Right kidney (tissue), 1 donor: ENCODE measurements around the gene PIAS2.
"Not testable (repeated sequence)": the region's sequence is repeated elsewhere in the genome, so short reads cannot be mapped to it uniquely, and the experiment has no call there.

Experiments
- DNase-seq: peaks from one replicate; pipeline ENCODE4 v3.0.0-alpha.2; 2016

Gene PIAS2

DNA sequence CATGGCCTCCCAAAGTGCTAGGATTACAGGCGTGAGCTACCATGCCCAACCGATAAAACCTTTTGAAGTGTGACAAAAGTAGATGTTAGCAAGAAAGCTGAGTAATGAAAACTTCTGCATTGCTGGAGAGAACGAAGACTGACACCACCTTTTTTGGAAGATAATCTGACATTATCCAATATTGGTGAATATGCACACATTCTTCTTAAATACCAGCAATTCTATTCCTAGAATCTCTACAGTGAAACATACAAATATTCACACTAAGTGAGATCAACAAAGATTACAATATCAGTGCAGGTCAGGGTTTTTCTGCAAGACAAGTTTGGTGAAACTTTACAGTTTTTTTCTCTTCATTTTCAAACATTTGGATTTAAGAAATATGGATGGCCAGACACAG is 7.8 kb downstream of the PIAS2 start:
- no peak for DNase-seq

DNA sequence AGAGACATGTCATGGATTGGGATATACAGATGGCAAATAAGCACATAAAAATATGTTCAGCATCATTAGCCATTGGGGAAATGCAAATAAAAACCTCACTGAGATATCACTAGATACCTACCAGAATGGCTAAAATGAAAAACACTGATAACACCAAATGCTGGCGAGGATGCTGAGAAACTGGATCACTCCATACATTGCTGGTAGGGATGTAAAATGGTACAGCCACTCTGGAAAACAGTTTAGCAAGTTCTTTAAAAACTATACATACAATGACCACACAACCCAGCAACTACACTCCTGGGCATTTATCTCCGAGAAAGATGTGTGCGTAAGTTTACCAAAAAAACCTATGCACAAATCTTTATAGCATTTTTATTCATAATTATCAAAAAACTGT is 13.9 kb downstream of the PIAS2 start:
- no peak for DNase-seq

DNA sequence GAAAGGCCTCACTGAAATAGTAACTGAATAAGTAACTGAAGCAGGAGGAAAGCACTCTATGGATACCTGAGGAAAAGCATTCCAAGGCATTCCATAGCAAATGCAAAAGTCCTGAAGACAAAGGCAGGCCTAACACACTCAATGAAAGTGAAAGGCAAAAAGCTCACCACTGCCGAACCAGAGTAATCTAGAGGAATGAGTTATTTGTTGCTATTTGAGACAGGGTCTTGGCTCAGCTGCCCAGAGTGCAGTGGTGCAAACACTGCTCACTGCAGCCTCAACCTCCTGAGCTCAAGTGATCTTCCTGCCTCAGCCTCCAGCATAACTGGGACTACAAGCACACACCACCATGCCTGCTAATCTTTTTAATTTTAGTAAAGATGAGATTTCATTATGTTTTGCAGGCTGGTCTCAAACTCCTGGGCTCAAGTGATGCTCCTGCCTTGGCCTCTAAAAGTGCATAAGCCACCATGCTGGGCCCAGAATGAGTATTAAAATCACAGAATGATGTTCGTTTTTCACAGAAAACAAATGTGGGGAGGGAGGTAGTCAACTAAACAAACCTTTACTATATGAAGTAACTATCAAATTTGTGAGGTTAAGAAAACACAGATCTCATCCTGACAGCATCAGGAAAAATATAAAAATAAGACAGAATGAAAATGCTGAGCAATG is 17.9 kb downstream of the PIAS2 start:
- DNase-seq = no peak

DNA sequence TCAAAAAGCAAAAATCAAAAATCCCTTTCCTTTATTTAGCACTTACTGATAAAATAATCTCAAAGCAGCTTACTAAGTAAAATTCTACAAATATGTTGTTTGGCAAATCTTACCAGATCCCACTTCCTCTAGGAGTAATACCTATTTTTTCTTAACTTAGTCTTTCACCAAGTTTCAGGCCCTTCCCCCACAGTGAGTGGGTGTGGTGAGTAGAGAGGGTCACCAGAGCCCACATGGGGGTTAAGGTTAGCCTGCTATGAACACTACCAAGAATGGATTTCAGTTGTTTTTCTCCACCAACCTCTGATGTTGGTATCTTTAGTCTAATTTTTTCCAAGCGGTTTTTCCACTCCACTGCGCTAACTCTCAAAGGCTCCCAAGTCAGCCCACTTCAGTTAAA is 23.2 kb downstream of the PIAS2 start:
- no peak for DNase-seq

DNA sequence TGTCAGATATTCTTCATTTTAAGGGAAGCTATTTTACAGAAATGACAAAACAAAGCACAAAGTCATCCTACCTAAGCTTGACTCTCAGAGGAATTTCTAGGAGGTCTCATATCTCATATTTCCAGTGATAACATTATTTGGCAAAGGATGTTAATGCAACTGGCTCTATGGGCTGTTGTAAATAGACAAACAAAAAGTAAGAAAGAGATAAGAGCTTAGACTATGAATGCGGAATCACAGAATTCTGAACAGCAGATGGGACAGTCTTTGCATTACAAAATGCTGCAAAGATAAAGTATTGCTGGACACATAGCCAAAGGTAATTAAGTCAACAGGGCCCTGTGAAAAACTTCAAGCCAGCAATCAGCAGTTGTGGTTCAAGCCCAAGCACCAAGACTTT is 23.9 kb downstream of the PIAS2 start:
- no peak for DNase-seq

DNA sequence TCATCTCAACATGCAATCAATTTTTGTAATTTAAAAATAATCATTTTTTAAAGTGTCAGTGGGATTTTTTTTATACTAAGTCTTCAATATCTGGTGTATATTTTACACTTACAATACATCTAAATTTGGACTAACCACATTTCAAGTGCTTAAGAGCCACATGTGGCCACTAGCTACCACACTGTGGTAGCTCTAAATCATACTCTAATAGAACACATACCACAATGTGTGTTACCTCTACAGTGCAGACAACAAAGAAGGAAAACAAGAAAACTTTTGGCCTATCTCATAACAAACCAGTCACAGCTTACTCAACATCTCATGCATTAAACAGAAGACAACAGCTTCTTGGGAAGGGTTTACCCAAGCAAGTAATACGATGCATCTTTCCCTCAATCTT is 24.5 kb downstream of the PIAS2 start:
- no peak for DNase-seq

DNA sequence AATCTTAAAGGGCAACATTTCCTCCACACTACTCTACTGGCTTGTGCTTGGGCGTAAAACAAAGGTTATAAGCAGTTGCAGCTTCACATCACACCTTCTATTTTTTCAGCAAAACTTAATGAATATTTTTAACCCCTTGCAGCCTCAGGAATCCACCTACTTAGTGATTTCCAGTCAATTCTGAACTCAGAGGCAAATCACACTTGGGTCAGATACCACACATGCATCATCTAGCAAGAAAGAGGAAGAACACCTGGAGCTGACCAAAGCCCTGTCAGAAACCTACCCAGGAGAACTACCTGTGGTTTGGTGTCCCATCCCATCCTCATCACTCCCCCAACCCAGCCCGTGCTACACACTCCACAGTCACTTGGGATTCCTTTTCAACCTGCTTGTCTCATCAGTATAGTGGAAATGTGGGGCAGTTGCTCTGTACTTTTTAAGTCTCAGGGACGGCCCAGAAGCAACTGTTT is 25.5 kb downstream of the PIAS2 start:
- DNase-seq = no peak

DNA sequence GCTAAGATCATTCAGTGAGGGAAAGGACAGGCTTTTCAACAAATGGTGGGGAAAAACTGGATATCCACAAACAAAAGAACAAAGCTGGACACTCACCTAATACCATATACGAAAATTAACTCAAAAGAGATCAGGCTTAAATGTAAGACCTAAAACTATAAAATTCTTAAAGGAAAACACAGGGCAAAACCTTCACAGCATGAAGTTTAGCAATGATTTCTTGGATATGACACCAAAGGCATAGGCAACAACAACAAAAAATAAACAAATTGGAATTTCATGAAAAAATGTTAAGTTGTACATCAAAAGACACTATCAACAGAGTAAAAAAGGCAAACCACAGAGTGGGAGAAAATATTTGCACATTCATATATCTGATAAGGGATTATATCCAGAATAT is 28.3 kb downstream of the PIAS2 start:
- no peak for DNase-seq

DNA sequence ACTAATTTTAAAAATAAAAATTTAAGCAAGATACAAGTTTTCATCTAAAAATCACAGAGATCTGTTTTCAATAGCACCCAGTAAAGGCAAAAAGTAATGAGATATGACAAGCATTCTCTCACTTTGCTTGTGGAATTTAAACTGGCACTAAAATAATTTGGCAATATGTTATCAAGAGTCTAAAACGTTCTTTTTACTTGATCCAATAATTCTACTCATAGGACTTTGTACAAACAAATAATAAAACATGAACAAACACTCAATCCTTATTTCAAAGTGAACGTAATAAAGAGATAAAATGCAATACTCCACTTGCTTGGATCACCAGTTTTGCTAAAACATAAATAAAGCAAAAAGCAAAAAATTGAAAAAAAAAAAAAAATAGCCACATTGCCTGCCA is 30.4 kb downstream of the PIAS2 start:
- no peak for DNase-seq

DNA sequence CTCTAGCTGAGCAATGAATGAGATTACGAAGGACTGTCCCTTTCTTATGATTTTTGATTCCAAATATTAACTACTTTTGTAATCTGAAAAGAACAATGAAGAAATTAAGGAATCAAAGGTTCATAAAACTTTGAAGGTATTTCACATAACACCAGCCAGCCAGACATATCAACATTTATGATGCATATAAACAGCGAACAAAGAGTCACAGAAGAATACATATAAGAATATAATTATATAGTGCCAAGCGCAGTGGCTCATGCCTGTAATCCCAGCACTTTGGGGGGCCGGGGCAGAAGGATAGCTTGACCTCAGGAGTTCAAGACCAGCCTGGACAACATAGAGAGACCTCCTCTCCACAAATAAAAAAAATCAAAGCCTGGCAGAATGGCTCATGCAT is 34.1 kb downstream of the PIAS2 start:
- no peak for DNase-seq

DNA sequence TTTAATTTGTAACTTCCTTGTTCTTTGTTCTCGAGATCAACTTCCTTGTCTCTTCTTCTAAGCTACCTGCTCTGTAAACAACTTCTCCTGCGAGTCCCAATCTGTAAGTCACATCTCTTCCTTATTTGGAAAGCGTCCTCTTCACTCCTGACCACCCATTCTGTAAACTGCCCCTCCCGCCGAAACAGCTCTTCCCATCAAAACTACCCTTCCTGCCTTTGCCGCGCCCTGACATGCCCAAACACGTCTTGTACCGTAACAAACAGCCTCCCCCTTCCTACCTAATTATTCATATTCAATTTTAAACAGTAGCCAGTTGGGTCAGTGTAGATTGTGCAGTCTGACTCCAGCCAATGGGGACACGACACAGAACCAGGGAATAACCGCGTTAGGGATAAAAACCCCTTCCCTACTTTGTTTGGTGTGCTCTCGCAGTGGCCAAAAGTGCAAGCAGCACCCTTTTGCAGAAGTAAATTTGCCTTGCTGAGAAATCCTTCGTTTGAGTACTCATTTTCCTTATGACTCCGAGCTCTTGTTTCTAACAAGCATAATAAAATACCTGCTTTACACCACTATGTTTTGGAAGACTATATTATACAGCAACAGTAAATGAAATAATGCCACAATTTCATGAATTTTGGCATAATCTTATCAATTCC is 39.8 kb downstream of the PIAS2 start:
- no peak for DNase-seq

DNA sequence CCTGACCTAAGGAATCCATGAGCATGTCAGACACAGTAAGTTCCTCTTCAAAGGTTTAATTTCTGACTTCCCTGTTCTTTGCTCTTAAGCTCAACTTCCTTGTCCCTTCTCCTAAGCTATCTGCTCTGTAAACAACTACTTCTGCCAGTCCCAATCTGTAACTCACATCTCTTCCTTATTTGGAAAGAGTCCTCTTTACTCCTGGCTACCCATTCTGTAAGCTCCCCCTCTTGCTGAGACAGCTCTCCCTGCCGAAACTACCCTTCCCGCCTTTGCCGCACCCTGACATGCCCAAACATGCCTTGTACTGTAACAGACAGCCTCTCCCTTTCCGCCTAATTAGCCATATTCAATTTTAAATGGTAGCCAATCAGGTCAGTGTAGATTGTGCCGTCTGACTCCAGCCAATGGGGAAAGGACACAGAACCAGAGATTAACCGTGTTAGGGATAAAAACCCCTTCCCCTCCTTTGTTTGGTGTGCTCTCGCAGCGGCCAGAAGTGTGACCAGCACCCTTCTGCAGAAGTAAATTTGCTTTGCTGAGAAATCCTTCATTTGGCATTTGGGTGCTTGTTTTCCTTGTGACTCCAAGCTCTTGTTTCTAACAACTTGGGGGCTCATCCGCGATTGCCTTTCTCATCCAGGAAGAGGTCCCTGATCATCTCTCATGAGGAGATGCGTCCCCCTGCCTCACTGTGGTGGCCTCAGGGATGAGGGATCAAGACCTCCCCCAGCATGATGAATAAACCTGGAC is 49.0 kb downstream of the PIAS2 start:
- no peak for DNase-seq

DNA sequence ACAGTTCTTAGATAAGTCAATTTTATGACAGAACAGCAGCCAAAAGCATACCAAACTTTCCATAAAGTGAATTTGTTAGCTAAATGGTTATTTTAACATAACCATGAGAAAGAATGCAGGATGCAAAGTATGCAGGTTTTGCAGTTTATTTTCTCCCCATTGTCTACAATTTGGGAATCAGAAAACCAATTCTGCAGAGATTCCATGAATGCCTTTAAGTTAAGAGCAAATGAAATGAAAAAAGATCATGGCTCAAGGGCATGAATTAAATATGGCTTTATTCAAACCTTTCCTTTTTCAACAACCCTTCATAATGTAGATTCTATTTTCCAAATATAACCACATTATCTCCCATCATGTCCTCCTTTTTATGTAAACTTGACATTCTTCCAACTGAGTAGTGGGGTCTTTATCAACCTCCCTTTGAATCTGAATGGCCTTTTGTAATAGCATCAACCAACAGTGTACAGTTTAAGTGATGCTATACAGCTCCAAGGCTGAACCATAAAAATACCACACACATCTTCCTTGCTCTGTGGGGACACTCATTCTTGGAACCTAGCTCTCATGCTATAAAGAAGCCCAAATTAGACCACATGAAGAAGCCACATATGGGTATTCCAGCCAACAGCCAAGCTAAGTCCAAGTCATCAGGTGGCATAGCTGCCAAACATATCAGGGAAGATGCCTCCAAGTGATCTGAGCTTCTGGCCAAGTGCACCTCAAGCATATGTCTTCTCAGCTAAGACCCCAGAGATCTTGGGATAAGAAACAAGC is 49.8 kb downstream of the PIAS2 start:
- no peak for DNase-seq

DNA sequence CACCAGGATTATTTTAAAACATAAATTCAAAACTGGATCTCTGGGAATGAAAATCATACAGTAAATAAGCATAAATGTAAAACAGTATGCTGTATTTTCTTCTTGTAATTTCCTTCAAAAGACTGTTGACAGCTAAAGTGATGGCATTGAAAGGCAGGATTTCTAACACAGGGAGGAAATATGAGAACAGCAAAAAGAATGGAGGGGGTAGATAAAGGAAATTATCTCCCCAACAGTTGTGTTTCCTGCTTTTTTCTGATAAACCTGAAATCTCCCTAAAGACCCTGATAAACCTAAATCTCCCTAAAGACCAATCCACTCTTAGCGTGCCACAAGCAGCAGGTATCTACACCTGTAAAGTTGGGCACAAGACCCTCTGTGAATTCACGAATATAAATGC is 50.8 kb downstream of the PIAS2 start:
- DNase-seq = no peak

DNA sequence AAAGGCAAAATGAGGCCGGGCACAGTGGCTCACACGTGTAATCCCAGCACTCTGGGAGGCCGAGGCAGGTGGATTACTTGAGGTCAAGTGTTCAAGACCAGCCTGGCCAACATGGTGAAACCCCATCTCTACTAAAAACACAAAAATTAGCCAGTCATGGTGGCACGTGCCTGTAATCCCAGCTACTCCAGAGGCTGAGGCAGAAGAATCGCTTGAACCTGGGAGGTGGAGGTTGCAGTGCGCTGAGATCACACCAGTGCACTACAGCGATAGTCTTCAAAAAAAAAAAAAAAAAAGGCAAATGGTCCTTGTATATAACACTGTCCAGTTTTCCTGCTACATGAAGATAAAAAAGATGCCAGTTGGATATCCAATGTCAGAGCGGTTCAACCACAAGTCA is 52.1 kb downstream of the PIAS2 start:
- not testable (repeated sequence) for DNase-seq

DNA sequence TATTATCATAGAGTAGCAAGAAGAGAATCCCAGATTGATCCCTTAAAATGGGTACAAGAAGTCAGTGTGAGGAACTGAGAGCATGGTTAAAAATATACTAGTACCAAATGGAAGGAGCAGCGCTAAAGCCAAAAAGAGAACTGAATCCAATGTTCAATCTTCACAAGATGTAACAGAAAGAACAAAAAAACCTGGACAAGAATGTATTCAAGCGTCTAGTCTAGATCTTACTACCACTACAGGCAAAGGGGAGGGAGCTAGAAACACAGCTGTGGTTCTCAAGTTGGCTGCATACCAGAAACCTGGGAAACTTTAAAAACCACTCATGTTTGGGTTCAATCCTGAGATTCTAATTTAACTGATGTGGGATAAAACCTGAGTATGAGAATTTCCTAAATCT is 57.5 kb downstream of the PIAS2 start:
- DNase-seq = no peak

DNA sequence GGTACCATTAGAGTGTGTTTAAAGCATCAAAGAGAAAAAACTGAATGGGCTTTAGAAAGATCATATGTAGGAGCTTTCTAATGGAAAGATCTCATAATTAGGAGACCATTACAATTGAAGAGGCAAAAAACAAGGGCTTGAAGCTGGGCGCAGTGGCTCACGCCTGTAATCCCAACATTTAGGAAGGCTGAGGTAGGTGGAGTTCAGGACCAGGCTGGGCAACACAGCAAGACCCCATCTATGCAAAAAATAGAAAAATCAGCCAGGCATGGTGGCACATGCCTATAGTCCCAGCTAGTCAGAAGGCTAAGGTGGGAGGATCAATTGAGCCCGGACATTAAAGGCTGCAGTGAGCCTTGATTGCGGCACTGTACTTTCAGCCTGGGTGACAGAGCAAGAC is 59.0 kb downstream of the PIAS2 start:
- DNase-seq = no peak

DNA sequence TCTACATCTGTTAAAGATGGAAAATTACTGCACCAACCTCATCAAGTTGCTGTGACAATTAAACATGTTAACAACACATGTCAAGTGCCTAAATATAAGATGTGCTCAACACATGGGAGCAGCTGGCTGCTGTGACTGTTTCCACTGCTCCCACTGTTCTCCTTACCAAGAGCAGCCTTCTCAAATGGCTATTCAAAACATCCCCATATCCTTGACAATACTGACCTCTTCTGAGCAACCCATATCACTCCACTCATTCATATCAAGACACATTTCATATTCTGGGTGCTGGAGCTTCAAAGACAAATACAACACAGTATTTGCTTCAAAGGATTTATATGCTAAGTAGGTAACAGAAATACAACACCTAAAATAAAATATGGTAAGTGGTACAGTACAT is 60.3 kb downstream of the PIAS2 start:
- DNase-seq = no peak

DNA sequence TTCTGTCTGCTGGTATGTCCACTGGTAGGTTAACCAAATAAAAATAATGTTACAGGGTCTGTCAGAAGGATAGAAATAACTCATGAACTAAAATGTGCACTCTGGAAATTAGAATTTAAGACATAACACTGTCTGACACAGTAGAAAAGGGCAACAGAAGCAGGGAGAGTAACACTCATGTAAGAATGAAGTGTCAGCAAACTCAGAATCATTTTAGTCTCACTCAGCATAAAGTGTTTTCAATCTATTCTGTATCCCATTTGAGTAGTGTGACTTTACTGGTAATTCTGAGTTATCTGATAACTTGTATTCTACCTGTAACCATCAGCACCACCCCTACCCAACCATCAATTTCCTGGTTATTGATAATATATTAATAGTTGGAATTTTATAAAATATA is 68.3 kb downstream of the PIAS2 start:
- no peak for DNase-seq

DNA sequence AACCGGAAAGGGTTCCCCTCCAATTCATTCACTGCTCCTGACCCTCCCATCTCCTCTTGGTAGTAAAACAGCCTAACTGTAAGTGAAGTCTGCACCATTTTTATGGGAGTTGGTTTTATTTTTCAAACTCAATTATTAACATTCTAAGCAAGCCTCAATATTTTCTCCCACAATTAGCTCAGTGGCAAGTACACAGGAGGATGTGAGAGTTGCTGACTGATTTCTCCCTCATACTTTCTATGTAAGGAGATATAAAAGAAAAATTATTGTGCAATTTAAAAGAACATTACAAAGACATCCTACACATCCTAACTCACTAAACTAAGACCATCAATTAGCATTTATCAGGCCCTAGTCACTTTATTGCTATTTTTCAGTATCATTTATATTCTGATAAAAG is 73.9 kb downstream of the PIAS2 start:
- DNase-seq = no peak

DNA sequence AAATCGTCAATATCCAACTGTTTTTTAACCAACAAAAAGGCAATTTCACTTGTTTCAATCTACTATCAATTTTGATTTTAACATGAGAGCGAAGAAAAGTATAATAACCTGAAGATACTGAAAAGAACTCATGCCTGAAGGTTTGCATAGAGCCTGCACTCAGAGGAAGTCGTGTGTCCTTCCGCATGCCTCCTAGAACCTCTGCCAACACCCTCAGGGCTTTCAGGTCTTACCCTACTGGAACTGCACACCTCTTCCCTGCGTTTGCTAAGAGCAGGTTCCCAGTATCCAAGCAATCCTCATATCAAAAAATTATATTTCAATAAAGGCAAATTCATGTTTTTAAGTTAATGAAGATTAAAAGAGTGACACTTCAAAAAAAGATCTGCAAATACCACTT is 74.7 kb downstream of the PIAS2 start:
- no peak for DNase-seq

DNA sequence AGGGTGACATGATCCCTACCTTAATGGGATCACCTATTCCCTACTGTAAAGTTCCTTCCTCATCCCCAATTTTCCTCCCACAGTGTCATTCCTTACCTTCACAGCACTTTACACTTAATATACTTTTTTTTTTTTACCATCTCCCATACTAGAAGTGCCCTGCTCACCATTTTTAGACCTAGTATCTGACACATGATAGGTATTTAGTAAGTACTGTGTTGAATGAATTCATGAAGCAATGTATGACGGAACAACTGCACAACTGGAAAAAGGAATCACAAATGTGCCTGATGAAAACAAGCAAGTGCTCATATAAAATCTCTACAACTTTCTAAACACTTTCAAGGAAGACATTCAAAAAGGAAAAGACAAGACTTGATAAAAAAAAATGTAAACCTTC is 83.4 kb downstream of the PIAS2 start:
- no peak for DNase-seq

DNA sequence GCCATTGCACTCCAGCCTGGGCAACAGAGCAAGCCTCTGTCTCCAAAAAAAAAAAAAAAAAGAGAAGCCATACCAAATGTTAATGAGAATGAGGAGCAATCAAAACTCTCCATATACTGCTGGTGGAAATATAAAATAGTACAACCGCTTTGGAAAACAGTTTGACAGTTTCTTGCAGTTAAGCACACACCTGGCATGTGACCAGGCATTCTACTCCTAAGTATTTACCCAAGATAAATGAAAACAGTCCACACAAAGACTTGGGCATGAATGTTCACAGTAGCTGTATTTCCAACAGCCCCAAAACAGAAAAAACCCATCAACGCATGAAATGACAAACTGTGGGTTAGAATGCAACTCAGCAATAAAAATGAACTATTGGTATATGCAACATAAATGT is 84.5 kb downstream of the PIAS2 start:
- DNase-seq = no peak
